ENCODE results near the gene SHC1. TPM values are rescaled to one million over a fixed set of nuclear protein-coding genes. Genes with fewer than 3 reads are reported as not detected.
"Not testable (repeated sequence)": the region's sequence is repeated elsewhere in the genome, so short reads cannot be mapped to it uniquely, and the experiment has no call there.

Gene SHC1
- polyA plus RNA-seq, 3 donors = 26.7 to 70.6 (median 31.5) TPM

- peaks cover 0 to 17% of the 10 kb centered on the region in 2 donors for H3K36me3 Mint-ChIP-seq
- peak overlapping the region in 1 of 3 experiments; percentile 97 for H3K4me3 ChIP-seq (replicated peaks in 1 of 3; ENCODE audit: low read depth in 2 of 3, low read length in 3 of 3)
- H3K9me3 Mint-ChIP-seq = peaks cover 0 to 2% (median 0%) of the 10 kb centered on the region in 7 donors
- peaks cover 10% of the 10 kb centered on the region for H4K20me1 ChIP-seq (ENCODE audit: insufficient read depth, low read length)
- no peak for DNase-seq
- H3K4me1 Mint-ChIP-seq = peaks cover 12% of the 10 kb centered on the region
- peaks cover 64% of the 10 kb centered on the region for H3K79me2 ChIP-seq (ENCODE audit: insufficient read depth, low read length)
- H3K27me3 ChIP-seq (ENCODE audit: control insufficient read depth in 2 of 2, insufficient read depth in 2 of 2, low read length in 2 of 2) = no peaks in the 10 kb centered on the region
- peaks cover 0 to 2% of the 10 kb centered on the region in 2 donors for H3K36me3 ChIP-seq (replicated peaks in 1 of 2; ENCODE audit: control insufficient read depth in 1 of 2, insufficient read depth in 2 of 2, low read length in 2 of 2)
- H3K4me1 ChIP-seq (ENCODE audit: control insufficient read depth in 1 of 2, insufficient read depth in 2 of 2, low read length in 2 of 2) = peaks cover 21 to 27% of the 10 kb centered on the region in 2 donors
- H3K27ac ChIP-seq (ENCODE audit: low read depth in 1 of 2, low read length in 2 of 2) = peak overlapping the region in 1 of 2 donors; percentile 13
- H3K4me2 ChIP-seq (replicated peaks; ENCODE audit: extremely low read depth, low read length, poor library complexity, severe bottlenecking) = peak overlapping the region; percentile 94
- no peak overlapping the region for H3K9ac ChIP-seq (ENCODE audit: insufficient read depth, low read length, poor library complexity, severe bottlenecking)
- intact Hi-C loops (cut with micrococcal nuclease) = loop anchor here in 1 of 2 donors (5.0 kb wide), 1 partner anchor 35 kb away; no protein-coding TSS in a partner anchor
- WGBS (ENCODE audit: insufficient coverage) = 100% methylated on average over 1 of the region's 6 CpGs
- H3K9me3 ChIP-seq (replicated peaks in 1 of 2; ENCODE audit: control insufficient read depth in 1 of 2, insufficient read depth in 1 of 2, low read length in 2 of 2) = no peaks in the 10 kb centered on the region
- TF ChIP-seq CTCF (IDR thresholded peaks at IDR 0.05) = no peak
- H3K27me3 Mint-ChIP-seq (ENCODE audit: low read depth in 3 of 3) = no peaks in the 10 kb centered on the region
- H2AFZ ChIP-seq (ENCODE audit: insufficient read depth, low read depth, low read length, poor library complexity, severe bottlenecking) = peak overlapping the region; percentile 76
- no peak overlapping the region for H3K4me3 Mint-ChIP-seq
- peak overlapping the region in 1 of 7 donors; percentile 7 for H3K27ac Mint-ChIP-seq
These were observed 11.8 kb upstream of the SHC1 start for GRCh38 chr1:154982341-154982740.

GRCh38 chr1:154978360-154978759 is 7.8 kb upstream of the SHC1 start:
- Histone ChIP-seq H2AFZ (ENCODE audit: insufficient read depth, low read depth, low read length, poor library complexity, severe bottlenecking) (no peak overlapping the region), H3K27me3 (ENCODE audit: control insufficient read depth in 2 of 2, insufficient read depth in 2 of 2, low read length in 2 of 2) (no peaks in the 10 kb centered on the region), H3K79me2 (ENCODE audit: insufficient read depth, low read length) (peaks cover 60% of the 10 kb centered on the region), H3K4me3 (replicated peaks in 1 of 3; ENCODE audit: low read depth in 2 of 3, low read length in 3 of 3) (no peak overlapping the region), H3K36me3 (replicated peaks in 1 of 2; ENCODE audit: control insufficient read depth in 1 of 2, insufficient read depth in 2 of 2, low read length in 2 of 2) (no peaks in the 10 kb centered on the region), H4K20me1 (ENCODE audit: insufficient read depth, low read length) (peaks cover 2% of the 10 kb centered on the region), H3K27ac (ENCODE audit: low read depth in 1 of 2, low read length in 2 of 2) (peak overlapping the region in 1 of 2 donors; percentile 54), H3K9ac (ENCODE audit: insufficient read depth, low read length, poor library complexity, severe bottlenecking) (no peak overlapping the region), H3K4me1 (ENCODE audit: control insufficient read depth in 1 of 2, insufficient read depth in 2 of 2, low read length in 2 of 2) (peaks cover 21 to 27% of the 10 kb centered on the region in 2 donors), H3K9me3 (replicated peaks in 1 of 2; ENCODE audit: control insufficient read depth in 1 of 2, insufficient read depth in 1 of 2, low read length in 2 of 2) (no peaks in the 10 kb centered on the region), H3K4me2 (replicated peaks; ENCODE audit: extremely low read depth, low read length, poor library complexity, severe bottlenecking) (no peak overlapping the region)
- DNase-seq = no peak
- TF ChIP-seq CTCF (IDR thresholded peaks at IDR 0.05) = no peak
- no CpG with 5 or more reads among the region's 3 CpGs for WGBS (ENCODE audit: insufficient coverage)
- Mint-ChIP-seq H3K9me3 (peaks cover 0 to 2% (median 0%) of the 10 kb centered on the region in 7 donors), H3K27ac (peak overlapping the region in 2 of 7 donors; percentile 43 to 61), H3K4me1 (peaks cover 8% of the 10 kb centered on the region), H3K27me3 (ENCODE audit: low read depth in 3 of 3) (no peaks in the 10 kb centered on the region), H3K4me3 (no peak overlapping the region), H3K36me3 (peaks cover 0 to 11% of the 10 kb centered on the region in 2 donors)
- intact Hi-C loops (cut with micrococcal nuclease) = no loop called here

- DNase-seq; intact Hi-C loops (cut with micrococcal nuclease); H3K27me3 ChIP-seq (ENCODE audit: control insufficient read depth in 2 of 2, insufficient read depth in 2 of 2, low read length in 2 of 2); H2AFZ ChIP-seq (ENCODE audit: insufficient read depth, low read depth, low read length, poor library complexity, severe bottlenecking); H3K4me3 Mint-ChIP-seq; H3K9me3 Mint-ChIP-seq; H3K9ac ChIP-seq (ENCODE audit: insufficient read depth, low read length, poor library complexity, severe bottlenecking); H3K4me3 ChIP-seq (replicated peaks in 1 of 3; ENCODE audit: low read depth in 2 of 3, low read length in 3 of 3); H3K36me3 ChIP-seq (replicated peaks in 1 of 2; ENCODE audit: control insufficient read depth in 1 of 2, insufficient read depth in 2 of 2, low read length in 2 of 2); H3K27me3 Mint-ChIP-seq (ENCODE audit: low read depth in 3 of 3); H3K9me3 ChIP-seq (replicated peaks in 1 of 2; ENCODE audit: control insufficient read depth in 1 of 2, insufficient read depth in 1 of 2, low read length in 2 of 2); H4K20me1 ChIP-seq (ENCODE audit: insufficient read depth, low read length); H3K4me2 ChIP-seq (replicated peaks; ENCODE audit: extremely low read depth, low read length, poor library complexity, severe bottlenecking): not testable (repeated sequence)
- peaks cover 26 to 31% of the 10 kb centered on the region in 2 donors for H3K4me1 ChIP-seq (ENCODE audit: control insufficient read depth in 1 of 2, insufficient read depth in 2 of 2, low read length in 2 of 2)
- peak overlapping the region in 5 of 7 donors; percentile 17 to 72 (median 61) for H3K27ac Mint-ChIP-seq
- no CpG with 5 or more reads among the region's 3 CpGs for WGBS (ENCODE audit: insufficient coverage)
- H3K36me3 Mint-ChIP-seq = peaks cover under 1 to 11% of the 10 kb centered on the region in 2 donors
- peaks cover 64% of the 10 kb centered on the region for H3K79me2 ChIP-seq (ENCODE audit: insufficient read depth, low read length)
- H3K4me1 Mint-ChIP-seq = peaks cover 12% of the 10 kb centered on the region
- peak overlapping the region in 1 of 2 donors; percentile 54 for H3K27ac ChIP-seq (ENCODE audit: low read depth in 1 of 2, low read length in 2 of 2)
These were observed 7.2 kb upstream of the SHC1 start for GRCh38 chr1:154977762-154978161.

All from CD14-positive monocyte (primary cell).